Common myeloid progenitor, CD34-positive (primary cell): Measurements from ENCODE around the gene MTF2.
A peak's percentile ranks its signal among the peaks of the same experiment; 100 is the strongest.

Experiments used
- CTCF ChIA-PET: fragments of 350-600 bp; sonication (Branson Sonifier 250); formaldehyde crosslinking; loops from one replicate; lab custom pipeline; 2021; ENCODE audit warnings: antibody characterized with exemption; lab: Charles Lee
- POLR2A ChIA-PET: fragments of 350-600 bp; sonication (Branson Sonifier 250); formaldehyde crosslinking; loops from one replicate; lab custom pipeline; 2021; ENCODE audit warnings: antibody characterized with exemption; lab: Charles Lee
- DNase-seq, 3 donors: peaks; one replicate each; pipeline versions ENCODE4 v3.0.0 to v3.0.0-alpha.2; 2013
- H3K27ac ChIP-seq, 2 experiments: 1 replicate in 1 of 2; 2 replicates in 1 of 2; pipeline ENCODE4 v1.7.0; 2013; ENCODE audit warnings: inconsistent platforms in 2 of 2, low read length in 2 of 2, mild to moderate bottlenecking in 2 of 2, low read depth in 1 of 2, moderate library complexity in 1 of 2; ENCODE audit not compliant: severe bottlenecking in 2 of 2, insufficient read depth in 1 of 2, poor library complexity in 1 of 2
- H3K27me3 ChIP-seq, 5 experiments: replicated peaks in 2 of 5; 1 replicate in 3 of 5; 2 replicates in 2 of 5; pipeline versions ENCODE4 v1.6.1 to v1.7.0; 2013; ENCODE audit warnings: low read length in 4 of 5, mild to moderate bottlenecking in 2 of 5, moderate library complexity in 2 of 5, inconsistent platforms in 1 of 5; ENCODE audit not compliant: insufficient read depth in 5 of 5, control insufficient read depth in 4 of 5
- H3K36me3 ChIP-seq, 4 experiments: 1 replicate in 2 of 4; 2 replicates in 2 of 4; pipeline versions ENCODE4 v1.6.1 to v1.7.0; 2013; ENCODE audit warnings: low read length in 3 of 4, control low read depth in 1 of 4, mild to moderate bottlenecking in 1 of 4; ENCODE audit not compliant: control insufficient read depth in 4 of 4, insufficient read depth in 4 of 4
- H3K4me1 ChIP-seq, 4 experiments: 1 replicate in 3 of 4; 2 replicates in 1 of 4; pipeline versions ENCODE4 v1.6.1 to v1.7.1; 2013; ENCODE audit warnings: low read length in 3 of 4, mild to moderate bottlenecking in 3 of 4, control low read depth in 1 of 4, inconsistent platforms in 1 of 4, moderate library complexity in 1 of 4; ENCODE audit not compliant: control insufficient read depth in 4 of 4, insufficient read depth in 4 of 4; ENCODE audit errors: control extremely low read depth in 1 of 4
- H3K4me3 ChIP-seq, 7 experiments: 1 replicate in 4 of 7; 2 replicates in 3 of 7; pipeline versions ENCODE4 v1.5.1 to v1.7.0; 2013; ENCODE audit warnings: mild to moderate bottlenecking in 7 of 7, low read length in 6 of 7, moderate library complexity in 6 of 7, inconsistent platforms in 2 of 7, low read depth in 2 of 7, control low read depth in 1 of 7; ENCODE audit not compliant: insufficient read depth in 4 of 7, control insufficient read depth in 1 of 7; ENCODE audit errors: extremely low read depth in 1 of 7
- H3K9me3 ChIP-seq, 5 experiments: 1 replicate in 4 of 5; 2 replicates in 1 of 5; pipeline versions ENCODE4 v1.6.1 to v1.7.1; 2013; ENCODE audit warnings: low read length in 4 of 5, mild to moderate bottlenecking in 2 of 5, inconsistent platforms in 1 of 5, low read depth in 1 of 5, moderate library complexity in 1 of 5; ENCODE audit not compliant: control insufficient read depth in 4 of 5, insufficient read depth in 2 of 5; ENCODE audit errors: control extremely low read depth in 1 of 5
- WGBS: methylation state at CpG from one replicate; pipeline ENCODE4 v1.1.5; 2013; ENCODE audit not compliant: insufficient coverage; 5-methylcytosine and 5-hydroxymethylcytosine counted together

Gene MTF2

DNA sequence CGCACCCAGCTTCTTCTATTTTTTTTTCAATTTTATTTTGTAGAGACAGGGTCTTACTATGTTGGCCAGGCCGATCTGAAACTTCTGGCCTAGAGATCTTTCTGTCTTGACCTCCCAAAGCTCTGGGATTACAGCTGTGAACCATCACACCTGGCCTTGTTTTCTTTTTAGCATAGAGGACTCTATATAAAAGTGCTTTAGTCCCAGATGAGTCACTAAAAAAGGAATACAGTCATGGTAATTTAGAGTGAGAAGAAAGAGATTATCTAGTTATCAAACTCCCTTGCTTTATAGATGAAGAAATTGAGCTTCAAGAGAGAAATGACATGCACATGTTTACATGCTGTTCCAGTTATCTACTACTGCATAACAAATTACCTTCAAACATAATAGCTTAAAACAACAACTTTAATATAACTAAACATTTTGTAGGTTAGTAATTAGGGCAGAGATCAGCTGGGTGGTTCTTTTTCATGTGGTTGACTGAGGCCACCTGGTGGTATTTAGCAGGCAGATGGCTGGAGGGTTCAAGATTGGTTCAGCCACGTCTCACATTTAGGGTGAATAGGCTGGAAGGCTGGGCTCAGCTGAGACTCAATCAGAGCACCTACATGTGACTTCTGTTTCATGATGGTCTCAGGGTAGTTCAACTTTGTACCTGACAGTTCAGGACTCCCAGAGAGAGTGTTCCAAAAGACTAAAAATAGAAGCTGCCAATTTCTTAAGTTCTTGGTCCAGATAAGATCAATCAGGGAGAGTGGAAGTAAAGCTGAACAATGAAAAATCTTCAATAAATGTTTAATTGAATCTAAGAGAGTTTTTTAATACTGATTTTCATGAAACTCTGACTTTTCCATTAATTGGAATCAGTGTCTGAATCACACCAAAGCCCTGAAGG, 16.9 kb upstream of the MTF2 start:
- Histone ChIP-seq H3K4me1 (no peaks in the 10 kb centered on the region), H3K36me3 (no peaks in the 10 kb centered on the region), H3K4me3 (no peak overlapping the region), H3K9me3 (no peaks in the 10 kb centered on the region), H3K27ac (no peak overlapping the region), H3K27me3 (no peaks in the 10 kb centered on the region)
- ChIA-PET POLR2A (interaction anchor here (1.3 kb wide), 1 partner anchor 17 kb away, joined by 5 read pairs; the partner anchor contains the start of gene MTF2), CTCF (interaction anchor here (0.6 to 3.2 kb wide), 20 partner anchors 9 to 206 kb away, joined by 3 to 22 read pairs (median 5); partner anchors contain the start of genes DIPK1A and MTF2)
- WGBS, result 0% methylated on average over 1 of the region's 3 CpGs
- DNase-seq, result peak; percentile 53 to 78 (median 72)

DNA sequence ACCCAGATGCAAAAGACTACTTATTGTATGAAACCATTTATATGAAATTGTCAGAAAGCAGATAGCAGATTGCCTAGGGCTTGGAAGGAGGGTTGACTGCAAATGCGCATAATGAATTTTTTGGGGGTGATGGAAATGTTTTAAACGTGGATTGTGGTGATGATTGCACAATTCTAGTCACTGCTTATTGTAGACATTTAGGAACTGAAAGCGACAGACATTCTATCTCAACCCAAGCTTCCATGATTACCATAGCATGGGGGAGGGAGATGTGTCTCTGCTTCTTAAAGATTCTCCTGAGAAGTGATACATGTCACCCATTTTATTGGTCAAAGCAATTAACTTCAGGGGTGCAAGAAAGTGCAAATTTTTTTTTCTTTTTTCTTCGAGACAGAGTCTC, 2.8 kb upstream of the MTF2 start:
- Histone ChIP-seq H3K27me3 (no peaks in the 10 kb centered on the region), H3K4me1 (peaks cover 0 to 20% (median 14%) of the 10 kb centered on the region in 4 experiments), H3K4me3 (no peak overlapping the region), H3K9me3 (no peaks in the 10 kb centered on the region), H3K27ac (no peak overlapping the region), H3K36me3 (no peaks in the 10 kb centered on the region)
- DNase-seq, result peak in 2 of 3 donors; percentile 19 to 21
- ChIA-PET POLR2A (no interaction called here), CTCF (no interaction called here)
- 100% methylated on average over 2 of the region's 4 CpGs for WGBS

DNA sequence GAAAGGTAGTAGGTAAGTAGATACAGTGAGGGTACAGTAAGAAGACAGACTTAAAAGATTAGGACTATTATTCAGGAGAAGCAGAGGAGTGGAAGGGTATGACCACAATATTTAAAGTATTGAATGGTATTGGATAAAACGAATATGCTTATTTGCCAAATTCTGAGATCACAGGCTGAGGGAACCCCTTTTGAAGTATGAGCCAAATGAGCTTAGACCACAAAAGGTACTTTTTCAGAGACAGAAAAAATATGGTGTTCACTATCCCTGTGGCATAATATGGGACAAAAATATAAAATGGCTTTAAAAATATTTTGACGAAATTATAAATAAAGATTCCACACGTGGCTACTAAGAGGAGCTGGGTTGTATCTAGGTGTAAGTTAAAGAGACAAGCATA, 880 bp upstream of the MTF2 start:
- 45% methylated on average over 3 of the region's 3 CpGs for WGBS
- H3K4me3 ChIP-seq, result peak overlapping the region in 6 of 7 experiments; percentile 81 to 100 (median 96)
- H3K4me1 ChIP-seq, result peaks cover 7 to 40% (median 21%) of the 10 kb centered on the region in 4 experiments
- DNase-seq, result peak in 2 of 3 donors; percentile 15 to 24
- H3K27me3 ChIP-seq, result no peaks in the 10 kb centered on the region
- H3K36me3 ChIP-seq, result peaks cover 0 to 6% (median 4%) of the 10 kb centered on the region in 4 experiments
- H3K9me3 ChIP-seq, result no peaks in the 10 kb centered on the region
- ChIA-PET CTCF (interaction anchor here (0.7 to 2.1 kb wide), 3 partner anchors 16 to 259 kb away, joined by 3 to 8 read pairs (median 3); no protein-coding TSS in a partner anchor), POLR2A (interaction anchor here (0.8 to 1.9 kb wide), 3 partner anchors 16 to 769 kb away, joined by 3 to 5 read pairs (median 4); partner anchors contain the start of gene RPL5)
- H3K27ac ChIP-seq, result peak overlapping the region; percentile 97 to 98

DNA sequence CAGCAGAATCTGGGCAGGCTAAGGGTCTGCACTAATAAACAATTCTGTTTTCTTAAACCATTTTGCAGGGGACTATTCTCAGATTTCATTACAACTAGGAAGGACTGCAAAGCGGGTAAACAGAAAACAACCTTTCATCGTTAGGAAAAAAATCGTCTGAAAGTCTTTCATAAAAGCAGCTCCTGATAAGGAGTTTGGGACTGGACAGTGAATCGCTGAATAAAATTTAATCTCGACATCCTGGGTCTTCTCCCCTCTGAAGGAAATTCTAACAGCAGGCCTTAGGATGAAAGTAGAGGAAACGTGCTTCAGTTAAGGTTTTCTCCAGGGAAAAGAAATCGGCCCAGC, 471 bp upstream of the MTF2 start:
- peaks cover 7 to 41% (median 21%) of the 10 kb centered on the region in 4 experiments for H3K4me1 ChIP-seq
- POLR2A ChIA-PET, result interaction anchor here (0.6 to 1.9 kb wide), 6 partner anchors 16 to 769 kb away, joined by 3 to 5 read pairs (median 4); partner anchors contain the start of gene RPL5
- peak overlapping the region; percentile 81 to 100 (median 94) for H3K4me3 ChIP-seq
- DNase-seq, result peak in 1 of 3 donors; percentile 13
- H3K27me3 ChIP-seq, result no peaks in the 10 kb centered on the region
- H3K27ac ChIP-seq, result peak overlapping the region; percentile 97 to 98
- peaks cover 0 to 2% (median 0%) of the 10 kb centered on the region in 5 experiments for H3K9me3 ChIP-seq
- WGBS, result 6% methylated on average over 7 of the region's 7 CpGs
- CTCF ChIA-PET, result interaction anchor here (0.7 to 2.8 kb wide), 4 partner anchors 11 to 258 kb away, joined by 3 to 14 read pairs (median 6); no protein-coding TSS in a partner anchor
- peaks cover 4 to 10% (median 8%) of the 10 kb centered on the region in 4 experiments for H3K36me3 ChIP-seq

DNA sequence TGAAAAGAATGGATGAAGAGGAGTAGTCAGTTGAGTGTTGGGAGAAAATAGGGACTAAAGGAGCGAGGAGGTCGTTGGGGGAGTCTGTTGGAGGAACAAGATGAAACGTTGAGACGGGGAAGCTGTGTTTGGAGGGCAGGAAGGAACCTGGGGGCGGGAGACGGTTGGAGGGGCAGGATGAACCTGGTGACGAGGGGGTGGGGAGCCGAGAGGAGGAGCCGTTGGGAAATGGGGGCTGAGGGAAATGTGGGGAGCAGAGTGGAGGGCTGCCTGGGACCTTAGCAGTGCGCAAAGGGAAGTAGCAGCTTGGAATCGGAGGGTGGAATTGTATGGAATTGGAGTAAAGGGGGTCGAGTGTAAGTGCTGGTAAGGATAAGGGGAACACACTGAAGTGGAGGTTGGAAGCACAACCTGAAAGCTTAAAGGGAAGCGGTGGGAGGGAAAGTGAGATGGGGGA, 630 bp downstream of the MTF2 start:
- no peaks in the 10 kb centered on the region for H3K27me3 ChIP-seq
- peaks cover 9 to 20% (median 14%) of the 10 kb centered on the region in 4 experiments for H3K36me3 ChIP-seq
- H3K9me3 ChIP-seq, result peaks cover 0 to 8% (median 0%) of the 10 kb centered on the region in 5 experiments
- CTCF ChIA-PET, result interaction anchor here (0.7 to 2.8 kb wide), 14 partner anchors 10 to 225 kb away, joined by 3 to 14 read pairs (median 4); no protein-coding TSS in a partner anchor
- WGBS, result 1% methylated on average over 10 of the region's 13 CpGs
- POLR2A ChIA-PET, result interaction anchor here (0.6 to 1.9 kb wide), 7 partner anchors 17 to 266 kb away, joined by 3 to 5 read pairs (median 5); partner anchors contain the start of gene DR1
- peaks cover 7 to 41% (median 21%) of the 10 kb centered on the region in 4 experiments for H3K4me1 ChIP-seq
- H3K27ac ChIP-seq, result peak overlapping the region; percentile 97 to 98
- DNase-seq, result peak; percentile 26 to 77 (median 68)
- peak overlapping the region; percentile 81 to 100 (median 94) for H3K4me3 ChIP-seq

DNA sequence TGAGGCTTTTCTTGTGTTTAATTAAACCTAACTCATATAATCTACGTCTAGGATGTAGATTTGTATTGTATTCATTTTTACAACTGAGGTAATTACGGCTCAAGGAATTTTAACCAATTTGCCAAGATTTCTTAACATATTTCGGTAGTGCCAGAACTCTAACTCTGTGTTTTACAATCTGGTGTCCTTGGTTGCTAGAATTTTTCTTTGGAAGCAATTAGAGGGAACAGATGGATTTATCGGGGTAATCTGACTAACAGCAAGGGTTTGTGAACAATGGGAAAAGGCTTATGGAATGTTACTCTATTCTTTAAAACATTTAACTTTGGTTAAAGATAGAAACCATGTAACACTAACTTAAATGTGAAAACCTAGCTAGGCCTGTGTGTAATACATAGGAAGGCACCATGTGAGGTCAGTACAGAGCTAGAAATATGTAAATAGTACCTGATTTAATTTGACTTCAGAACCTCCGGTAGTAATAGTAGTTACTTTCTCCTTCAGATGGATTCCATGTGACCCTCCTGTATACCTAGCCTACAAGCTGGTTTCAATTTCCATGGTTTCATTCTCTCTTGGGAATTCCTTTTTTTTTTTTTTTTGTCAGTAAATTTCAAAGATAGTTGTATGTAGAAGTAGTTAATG, 1.2 kb downstream of the MTF2 start:
- Histone ChIP-seq H3K4me1 (peaks cover 7 to 41% (median 21%) of the 10 kb centered on the region in 4 experiments), H3K4me3 (peak overlapping the region; percentile 81 to 100 (median 94)), H3K27me3 (no peaks in the 10 kb centered on the region), H3K27ac (peak overlapping the region; percentile 97 to 98), H3K9me3 (peaks cover 0 to 8% (median 0%) of the 10 kb centered on the region in 5 experiments), H3K36me3 (peaks cover 9 to 25% (median 16%) of the 10 kb centered on the region in 4 experiments)
- CTCF ChIA-PET, result interaction anchor here (0.7 to 2.8 kb wide), 15 partner anchors 9 to 224 kb away, joined by 3 to 14 read pairs (median 4); no protein-coding TSS in a partner anchor
- 0% methylated on average over 3 of the region's 5 CpGs for WGBS
- POLR2A ChIA-PET, result interaction anchor here (0.6 to 1.9 kb wide), 5 partner anchors 18 to 568 kb away, joined by 3 to 5 read pairs (median 4); no protein-coding TSS in a partner anchor
- peak; percentile 77 to 89 (median 84) for DNase-seq
